Measurements from ENCODE around the gene DAP3. TPM values are rescaled to one million over a fixed set of nuclear protein-coding genes. Genes with fewer than 3 reads are reported as not detected.
"Not testable (repeated sequence)": the region's sequence is repeated elsewhere in the genome, so short reads cannot be mapped to it uniquely, and the experiment has no call there.

The DAP3 gene
- polyA plus RNA-seq, 1 donor, result 153 TPM

DNA sequence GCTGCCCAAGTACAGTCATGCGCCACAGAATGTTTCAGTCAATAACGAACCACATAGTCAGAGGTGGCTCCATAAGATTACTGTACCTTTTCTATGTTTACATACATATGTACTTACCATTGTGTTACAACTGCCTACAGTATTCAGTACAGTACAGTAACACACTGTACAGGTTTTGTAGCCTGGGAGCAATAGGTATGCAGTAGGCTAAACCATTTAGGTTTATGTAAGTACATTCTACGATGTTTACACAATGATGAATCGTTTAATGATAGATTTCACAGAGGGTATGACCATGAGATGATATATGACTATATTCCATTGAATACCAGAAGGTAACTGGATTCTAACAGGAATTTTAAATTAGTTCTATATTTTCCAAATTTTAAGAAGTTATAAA, 10.9 kb upstream of the DAP3 start:
- no peak for DNase-seq

DNA sequence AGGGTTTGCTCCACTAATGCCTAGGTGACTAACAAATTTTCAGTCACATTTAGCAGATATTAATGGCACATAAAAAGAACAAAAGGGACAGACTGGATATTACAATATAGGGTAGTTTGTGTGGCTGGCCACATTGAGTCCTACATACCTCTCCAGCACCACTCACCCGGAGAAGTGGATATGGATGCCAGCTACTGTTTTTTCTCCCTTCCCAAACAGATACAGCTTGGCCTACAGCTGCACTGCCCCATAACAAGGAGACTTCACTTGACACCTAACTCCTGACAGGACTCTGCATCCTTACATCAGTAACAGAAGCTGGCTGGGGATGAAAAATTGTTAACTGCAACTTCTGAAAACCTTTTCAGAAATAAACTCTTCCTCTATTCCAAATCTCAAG, 9.9 kb upstream of the DAP3 start:
- DNase-seq, result not testable (repeated sequence)

DNA sequence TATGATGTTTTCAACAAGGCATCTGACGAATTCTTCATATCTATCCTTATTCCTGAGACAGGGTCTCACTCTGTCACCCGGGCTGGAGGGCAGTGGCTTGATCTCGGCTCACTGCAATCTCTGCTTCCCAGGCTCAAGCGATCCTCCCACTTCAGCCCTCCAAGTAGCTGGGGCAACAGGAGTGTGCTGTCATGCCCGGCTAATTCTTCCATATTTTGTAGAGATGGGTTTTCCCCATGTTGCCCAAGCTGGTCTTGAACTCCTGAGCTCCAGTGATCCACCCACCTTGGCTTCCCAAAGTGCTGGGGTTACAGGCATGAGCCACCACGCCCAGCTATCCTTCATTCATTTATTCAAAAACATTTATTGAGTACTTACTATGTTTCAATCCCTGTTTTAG, 8.4 kb upstream of the DAP3 start:
- DNase-seq, result no peak

DNA sequence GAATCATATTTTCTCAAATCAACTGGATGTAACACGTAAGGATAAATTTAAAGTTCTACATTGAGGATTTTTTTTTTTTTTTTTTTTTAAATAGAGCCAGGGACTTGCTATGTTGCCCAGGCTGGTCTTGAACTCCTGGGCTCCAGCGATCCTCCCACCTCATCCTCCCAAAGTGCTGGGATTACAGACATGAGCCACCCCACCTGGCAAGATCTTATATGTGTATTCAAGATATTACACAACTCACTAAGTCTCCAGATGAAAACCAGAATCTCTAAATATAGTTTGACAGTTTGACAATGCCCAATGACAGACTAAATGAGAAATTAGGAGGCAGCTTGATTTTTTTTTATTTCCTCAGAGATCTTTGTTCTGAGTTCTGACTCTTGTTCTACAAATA, 7.1 kb upstream of the DAP3 start:
- DNase-seq, result no peak

DNA sequence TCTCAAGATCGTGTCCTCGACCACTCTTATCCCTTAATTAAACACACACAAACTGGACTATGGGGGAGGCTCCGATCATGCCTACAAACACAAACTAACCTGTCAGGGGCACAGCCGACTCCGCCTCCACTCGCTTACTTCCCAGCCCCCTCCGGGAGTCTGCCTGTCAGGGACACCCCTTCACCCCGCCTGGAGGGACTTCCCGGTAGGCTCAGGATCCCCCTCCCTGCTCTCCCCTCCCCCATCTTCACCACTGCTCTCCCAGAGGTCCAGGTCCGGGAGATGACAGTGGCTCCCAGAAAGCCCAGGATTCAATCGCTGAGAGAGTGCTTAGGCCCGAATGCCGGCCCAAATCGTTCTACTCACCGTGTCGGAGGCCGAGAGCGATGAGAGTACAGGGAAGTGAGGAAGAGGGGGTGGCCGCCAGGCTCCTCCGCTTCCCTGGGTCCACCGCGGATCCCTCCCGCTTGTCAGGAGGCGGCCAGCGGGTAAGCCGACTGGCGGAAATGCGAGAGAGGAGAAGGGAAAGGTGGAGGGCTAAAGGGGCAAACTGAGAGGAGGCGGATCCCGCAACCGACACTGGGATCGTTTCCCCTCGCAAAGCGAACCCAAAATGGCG, 1.1 kb upstream of the DAP3 start:
- peak; percentile 14 for DNase-seq

DNA sequence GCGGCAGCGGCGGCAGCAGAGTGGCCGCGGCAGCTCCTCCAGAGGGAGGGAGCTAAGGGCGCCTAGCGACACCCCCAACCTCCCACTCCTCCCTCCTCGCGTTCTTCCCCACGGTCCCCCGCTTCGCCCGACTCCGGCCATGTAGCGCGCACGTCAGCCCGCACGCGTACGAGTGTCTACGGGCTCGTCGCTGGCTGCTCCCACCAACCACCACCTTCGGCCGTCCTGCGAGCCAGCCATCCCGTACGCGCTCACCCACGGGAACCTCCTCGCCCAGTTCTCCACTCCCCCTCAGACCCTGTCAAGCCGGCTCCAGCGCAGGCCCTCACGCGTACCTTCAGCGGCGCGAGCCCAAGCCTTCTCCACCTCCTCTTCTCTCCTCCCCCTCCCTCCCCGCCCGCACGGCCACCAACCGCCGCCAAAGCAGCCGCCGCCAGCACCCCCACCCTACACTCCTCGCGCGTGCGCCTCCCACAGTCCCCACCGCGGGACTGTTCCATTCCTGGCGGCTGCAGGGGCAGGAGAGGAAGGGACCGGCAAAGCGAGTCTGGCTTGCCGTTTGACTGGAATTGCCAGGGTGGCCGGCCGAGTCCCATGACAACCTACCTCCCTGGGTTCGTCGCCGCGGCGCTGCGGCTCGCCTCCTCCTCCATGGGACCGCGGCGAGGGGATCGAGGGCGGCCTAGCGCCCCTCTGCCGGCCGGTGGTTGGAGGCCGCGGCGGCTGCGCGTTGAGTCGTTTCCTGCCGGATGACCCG, 389 bp upstream of the DAP3 start, which contains the start of gene YY1AP1:
TSS of gene YY1AP1 (minus strand) at position 451 of the 757 bp plus-strand sequence. CDS start 8,338 bp downstream, outside the sequence.
- DNase-seq, result peak; percentile 92

DNA sequence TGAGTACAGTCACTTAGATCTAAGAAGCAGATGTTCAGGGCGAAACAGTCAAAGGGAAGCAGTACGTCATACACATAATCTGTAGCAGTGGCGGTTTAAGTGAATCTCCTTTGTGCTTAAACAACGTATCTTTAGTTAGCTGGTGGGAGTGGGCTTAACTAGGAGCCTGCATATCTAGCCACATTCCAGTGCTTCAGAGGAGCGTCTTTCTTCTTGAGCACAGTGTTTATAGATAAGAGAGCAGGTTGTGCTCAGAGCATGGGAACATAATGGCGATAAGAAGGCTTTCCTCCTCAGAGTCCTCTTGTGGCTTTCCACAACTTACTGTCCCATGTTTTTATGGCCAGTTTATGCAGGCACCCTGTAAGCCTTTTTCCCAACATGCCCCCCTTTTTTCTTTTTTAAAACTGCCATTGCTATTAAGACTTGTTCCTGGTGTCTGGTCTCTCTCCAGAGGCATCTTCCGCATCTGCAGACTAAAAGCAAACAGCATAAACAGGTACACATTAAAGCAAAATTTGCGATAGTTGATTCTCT, 3.2 kb downstream of the DAP3 start:
- no peak for DNase-seq

DNA sequence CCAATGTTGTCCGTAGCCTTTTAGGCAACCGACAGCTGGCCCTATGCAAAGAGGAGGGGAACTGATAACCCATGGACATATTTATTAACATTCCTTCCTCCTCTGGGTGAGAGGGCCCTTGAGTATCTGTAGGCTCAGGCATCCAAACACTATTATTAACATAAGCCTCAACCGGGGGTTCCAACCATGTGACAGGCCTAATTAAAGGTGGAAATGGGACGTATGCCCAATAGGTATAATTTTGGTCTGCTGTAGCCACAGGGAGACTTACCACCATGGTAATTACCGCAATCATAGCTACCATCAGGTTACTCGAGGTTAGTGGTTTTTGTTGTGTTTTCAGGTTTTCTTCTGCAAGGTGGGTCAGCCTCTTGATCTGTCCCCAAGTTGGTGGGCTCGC, 5.3 kb downstream of the DAP3 start:
- no peak for DNase-seq

DNA sequence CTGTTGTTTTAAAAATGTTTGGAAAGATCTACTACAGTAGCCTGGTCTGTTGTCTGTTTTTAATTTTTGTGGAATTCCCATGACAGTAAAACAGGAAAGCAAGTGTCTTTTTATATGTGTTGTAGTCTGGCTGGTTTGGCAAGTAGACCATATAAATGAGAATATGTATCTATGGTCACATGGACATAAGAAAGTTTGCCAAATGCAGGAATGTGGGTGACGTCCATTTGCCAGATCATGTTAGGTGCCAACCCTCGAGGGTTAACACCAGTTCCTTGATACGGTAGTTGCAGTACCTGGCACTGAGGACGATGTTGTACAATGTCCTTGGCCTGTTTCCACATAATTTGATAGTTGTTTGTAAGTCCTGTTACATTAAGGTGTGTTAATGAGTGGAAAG, 6.2 kb downstream of the DAP3 start:
- DNase-seq, result no peak

DNA sequence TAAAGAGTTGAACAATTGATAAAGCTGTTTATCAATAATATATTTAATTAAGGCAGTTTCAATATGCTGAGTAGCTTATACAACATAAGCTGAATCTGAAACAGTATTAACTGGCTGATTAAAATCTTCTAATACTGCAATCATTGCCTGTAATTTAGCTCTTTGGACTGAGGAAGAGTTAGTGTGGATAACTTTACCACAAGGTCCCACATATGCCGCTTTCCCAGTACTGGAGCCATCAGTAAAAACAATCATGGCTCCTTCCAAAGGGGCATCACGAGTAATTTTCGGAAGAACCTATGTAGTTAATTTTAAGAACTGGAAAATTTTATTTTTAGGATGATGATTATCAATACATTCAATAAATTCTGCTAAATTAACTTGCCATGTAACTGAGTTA, 6.7 kb downstream of the DAP3 start:
- no peak for DNase-seq

DNA sequence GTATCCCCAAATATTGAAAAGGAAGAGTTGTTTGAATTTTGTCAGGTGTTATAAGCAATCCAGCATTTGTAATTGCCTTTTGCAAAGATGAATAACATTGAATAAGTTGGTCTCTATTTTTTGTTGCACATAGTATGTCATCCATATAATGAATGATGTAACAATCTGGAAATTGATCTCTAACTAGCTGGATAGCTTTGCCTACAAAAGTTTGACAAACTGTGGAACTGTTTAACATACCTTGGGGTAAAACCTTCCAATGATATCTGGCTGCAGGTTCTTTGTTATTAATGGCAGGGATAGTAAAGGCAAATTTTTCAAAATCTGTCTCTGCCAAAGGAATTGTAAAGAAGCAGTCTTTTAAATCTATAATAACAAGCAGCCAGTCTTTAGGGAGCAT, 7.6 kb downstream of the DAP3 start:
- no peak for DNase-seq

DNA sequence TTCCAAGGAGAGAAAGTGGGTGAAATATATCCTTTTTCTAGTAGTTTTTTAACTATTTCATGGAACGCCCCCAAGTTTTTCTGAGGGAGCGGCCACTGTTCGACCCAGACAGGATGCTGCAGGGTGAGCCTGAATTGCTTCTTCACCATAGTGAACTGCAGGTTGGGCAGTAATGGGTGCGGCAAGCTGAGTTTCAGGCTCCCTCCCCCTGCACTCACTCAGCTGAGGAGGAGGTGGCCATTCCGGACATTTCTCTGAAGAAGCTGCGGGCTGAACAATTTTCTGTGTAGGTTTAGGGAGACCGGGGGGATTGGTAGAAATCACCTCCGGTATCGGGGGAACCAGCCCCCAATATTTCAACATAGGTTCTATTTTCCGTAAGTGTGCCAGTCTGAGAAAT, 8.2 kb downstream of the DAP3 start:
- DNase-seq, result no peak

DNA sequence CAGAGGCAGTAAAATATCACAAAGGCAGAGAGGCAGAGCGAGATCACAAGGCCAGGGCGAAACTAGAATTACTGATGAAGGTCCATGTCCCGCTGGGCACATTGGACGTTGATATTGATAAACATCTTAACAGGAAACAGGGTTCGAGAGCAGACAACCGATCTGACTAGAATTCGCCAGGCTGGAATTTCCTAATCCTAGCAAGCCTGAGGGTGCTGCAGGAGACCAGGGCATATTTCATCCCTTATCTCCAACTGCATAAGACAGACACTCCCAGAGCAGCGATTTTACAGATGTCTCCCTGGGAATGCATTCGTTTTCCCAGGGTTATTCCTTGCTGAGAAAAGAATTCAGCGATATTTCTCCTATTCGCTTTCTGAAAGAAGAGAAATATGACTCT, 8.7 kb downstream of the DAP3 start:
- not testable (repeated sequence) for DNase-seq

DNA sequence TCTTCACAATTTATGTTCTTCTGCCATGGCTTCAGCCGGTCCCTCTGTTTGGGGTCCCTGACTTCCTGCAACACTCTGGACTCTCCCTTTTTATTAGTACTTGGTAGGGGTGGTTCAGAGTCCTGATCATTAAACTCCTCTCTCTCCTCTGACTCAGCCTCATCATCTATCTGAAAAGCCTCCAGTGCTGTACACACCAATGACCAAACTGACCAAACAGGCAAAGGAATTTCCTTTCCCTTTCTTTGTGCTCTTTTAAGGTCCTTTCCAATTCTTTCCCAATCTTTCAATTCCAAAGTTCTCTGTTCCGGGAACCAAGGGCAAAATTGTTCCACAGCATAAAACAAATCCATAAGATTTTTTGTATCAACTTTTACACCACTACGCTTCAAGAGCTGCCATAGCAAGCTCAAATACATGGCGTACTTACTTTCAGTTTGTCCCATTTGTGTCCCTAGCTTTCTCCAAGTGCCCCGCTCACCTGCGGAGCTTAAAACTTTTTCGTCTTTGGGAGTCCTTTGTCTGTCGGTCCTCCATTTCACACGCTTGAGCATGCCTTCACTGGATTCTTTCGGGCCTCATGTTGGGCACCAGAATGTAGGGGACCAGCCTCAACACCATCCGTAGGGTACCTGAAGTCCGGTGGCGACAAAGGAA, 9.6 kb downstream of the DAP3 start:
- DNase-seq, result no peak

DNA sequence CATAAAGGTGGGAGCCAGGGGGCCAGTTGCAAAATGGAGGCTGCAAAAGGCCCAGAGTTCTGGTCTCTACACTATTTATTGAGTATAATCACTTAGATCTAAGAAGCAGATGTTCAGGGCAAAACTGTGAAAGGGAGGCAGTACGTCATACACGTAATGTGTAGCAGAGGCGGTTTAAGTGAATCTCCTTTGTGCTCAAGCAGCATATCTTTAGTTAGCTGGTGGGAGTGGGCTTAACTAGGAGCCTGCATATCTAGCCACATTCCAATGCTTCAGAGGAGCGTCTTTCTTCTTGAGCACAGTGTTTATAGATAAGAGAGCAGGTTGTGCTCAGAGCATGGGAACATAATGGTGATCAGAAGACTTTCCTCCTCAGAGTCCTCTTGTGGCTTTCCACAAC, 10.2 kb downstream of the DAP3 start:
- not testable (repeated sequence) for DNase-seq

DNA sequence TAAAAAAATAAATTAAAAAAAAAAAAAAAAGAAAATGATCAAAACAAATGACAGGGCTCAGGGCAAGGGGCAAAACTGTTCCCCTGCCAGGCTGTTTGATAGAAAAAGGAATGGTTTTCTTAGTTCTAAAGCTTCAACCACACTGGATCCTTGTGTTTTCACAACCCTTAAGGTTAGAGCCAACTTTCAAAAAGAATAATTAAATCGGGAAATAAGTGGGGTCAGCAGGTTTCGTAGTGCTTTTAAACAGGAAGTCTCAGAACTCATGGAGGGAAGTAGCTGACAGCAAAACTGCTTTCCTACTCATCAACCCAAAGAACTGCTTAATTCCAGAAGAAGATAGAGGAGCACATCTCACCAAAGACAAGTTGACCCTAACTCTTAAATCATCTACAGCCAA, 12.8 kb downstream of the DAP3 start:
- not testable (repeated sequence) for DNase-seq

DNA sequence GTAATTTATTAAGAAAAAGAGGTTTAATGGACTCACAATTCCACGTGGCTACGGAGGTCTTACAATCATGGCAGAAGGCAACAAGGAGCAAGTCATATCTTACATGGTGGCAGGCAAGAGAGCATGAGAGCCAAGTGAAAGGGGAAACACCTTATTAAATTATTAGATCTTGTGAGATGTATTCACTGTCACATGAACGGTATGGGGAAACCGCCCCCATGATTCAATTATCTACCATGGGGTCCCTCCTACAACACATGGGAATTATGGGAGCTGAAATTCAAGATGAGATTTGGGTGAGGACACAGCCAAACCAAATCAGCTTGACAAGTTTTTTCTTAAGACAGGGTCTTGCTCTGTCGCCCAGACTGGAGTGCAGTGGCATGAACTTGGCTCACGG, 14.3 kb downstream of the DAP3 start:
- no peak for DNase-seq

DNA sequence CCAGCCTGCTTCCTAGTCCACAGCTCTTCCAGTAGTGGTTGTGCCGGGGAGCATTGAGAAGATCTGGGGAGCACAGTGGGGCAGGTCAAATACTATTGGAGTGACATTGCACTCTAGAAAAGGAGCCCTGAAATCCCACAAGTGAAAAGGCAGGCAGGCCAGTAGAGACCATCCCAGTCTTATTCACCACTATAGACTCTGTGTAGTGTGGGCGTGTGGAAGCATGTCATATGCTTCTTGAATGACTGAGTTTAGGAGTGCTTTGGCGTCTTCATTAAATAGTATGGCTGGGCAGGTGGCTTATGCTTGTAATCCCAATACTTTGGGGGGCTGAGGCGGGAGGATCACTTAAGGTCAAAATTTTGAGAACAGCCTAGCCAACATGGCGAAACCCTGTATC, 15.5 kb downstream of the DAP3 start:
- not testable (repeated sequence) for DNase-seq

DNA sequence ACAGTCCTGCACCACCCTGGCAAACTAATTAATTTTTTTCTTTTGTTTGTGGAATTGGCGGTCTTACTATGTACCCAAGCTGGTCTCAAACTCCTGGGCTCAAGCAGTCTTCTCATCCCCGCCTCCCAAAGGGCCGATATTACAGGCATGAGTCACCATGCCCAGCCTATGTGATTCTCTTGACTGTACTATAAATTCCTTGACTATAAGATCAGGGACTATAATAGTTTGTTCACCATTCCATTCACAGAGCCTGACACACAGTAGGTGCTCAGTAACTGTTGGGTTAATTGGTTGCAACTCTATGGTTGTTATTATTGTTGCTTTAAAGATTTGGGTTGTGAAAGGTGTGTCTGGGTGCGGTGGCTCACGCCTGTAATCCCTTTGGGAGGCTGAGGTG, 17.2 kb downstream of the DAP3 start:
- DNase-seq, result no peak

DNA sequence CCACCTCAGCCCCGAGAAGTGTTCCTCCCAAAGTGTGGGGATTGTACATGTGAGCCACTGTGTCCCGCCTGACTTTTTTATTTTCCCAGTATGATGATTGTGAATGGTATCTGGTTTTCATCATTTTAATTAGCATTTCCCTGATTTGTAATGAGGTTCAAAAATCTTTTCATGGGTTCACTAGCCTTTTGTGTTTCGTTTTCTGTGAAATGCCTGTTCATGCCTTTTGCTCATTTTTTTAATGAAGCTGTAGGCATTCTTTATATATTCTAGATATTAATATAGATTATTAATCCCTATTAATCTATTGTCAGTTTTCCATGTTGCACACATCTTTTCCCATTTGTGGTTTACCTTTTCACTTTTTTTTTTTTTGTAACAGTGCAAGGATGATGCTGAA, 20.5 kb downstream of the DAP3 start:
- DNase-seq, result no peak

DNA sequence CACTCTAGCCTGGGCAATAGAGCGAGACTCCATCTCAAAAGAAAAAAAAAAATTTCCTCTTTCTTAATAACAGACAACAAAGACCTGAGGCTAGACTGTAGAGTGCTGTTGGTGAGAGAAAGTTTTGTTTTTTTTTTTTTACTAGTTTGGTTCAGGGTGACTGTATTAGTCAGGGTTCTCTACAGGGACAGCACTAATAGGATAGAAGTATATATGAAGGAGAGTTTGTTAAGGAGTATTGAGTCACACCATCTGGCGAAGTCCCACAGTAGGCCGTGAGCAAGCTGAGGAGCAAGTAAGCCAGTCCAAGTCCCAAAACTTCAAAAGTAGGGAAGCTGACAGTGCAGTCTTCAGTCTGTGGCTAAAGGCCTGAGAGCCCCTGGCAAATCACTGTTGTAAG, 22.6 kb downstream of the DAP3 start:
- DNase-seq, result not testable (repeated sequence)

DNA sequence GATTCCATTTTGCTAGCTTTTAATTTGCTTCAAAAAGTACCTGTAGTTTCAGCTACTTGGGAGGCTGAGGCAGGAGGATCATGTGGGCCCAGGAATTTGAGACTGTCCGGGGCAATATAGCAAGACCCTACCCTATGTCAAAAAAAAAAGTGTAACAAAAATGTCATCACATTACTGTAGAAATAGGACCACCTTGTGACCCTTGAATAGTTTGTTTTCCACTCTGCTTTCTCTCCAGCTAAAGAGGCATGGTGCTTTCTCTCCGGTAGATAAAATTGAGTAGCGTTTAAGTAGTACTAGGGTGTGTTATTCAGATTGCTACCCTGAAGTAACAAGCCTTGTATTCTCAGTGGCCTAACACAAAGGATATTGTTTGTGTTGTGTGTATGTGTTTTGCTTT, 23.7 kb downstream of the DAP3 start:
- not testable (repeated sequence) for DNase-seq

DNA sequence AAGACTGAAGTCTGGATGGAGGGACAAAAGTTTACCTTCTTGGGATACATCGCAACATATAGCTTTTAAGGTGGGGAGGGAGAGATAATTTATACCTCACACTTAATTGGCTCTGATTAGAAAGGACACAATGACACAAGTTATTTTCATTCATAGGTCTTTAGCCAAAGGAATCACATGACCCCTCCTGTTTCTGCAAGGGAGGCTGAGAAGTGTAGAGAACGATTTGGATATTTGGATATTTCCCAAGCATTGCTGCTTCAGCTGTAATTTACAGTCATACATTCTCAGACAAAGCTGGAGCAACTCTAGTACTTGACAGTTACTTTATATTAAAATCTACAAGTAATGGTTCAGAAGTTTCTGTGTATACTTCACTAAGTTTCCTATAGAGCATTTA, 24.2 kb downstream of the DAP3 start:
- DNase-seq, result no peak

All from left kidney (tissue), 2 donors.